Measurements from ENCODE around the gene NCOA3.
"Not testable (repeated sequence)": the region's sequence is repeated elsewhere in the genome, so short reads cannot be mapped to it uniquely, and the experiment has no call there.

The NCOA3 gene

GRCh38 chr20:47591231-47591630, 89.5 kb downstream of the NCOA3 start:
- no peak for DNase-seq (ENCODE audit: extremely low read depth, low read depth)
- no peak for TF ChIP-seq CTCF (IDR thresholded peaks at IDR 0.05; ENCODE audit: low read depth, low read length)

- DNase-seq (ENCODE audit: extremely low read depth, low read depth), result no peak
- no peak for TF ChIP-seq CTCF (IDR thresholded peaks at IDR 0.05; ENCODE audit: low read depth, low read length)
Observed at GRCh38 chr20:47594157-47594556, 92.5 kb downstream of the NCOA3 start.

GRCh38 chr20:47595138-47595537, 93.5 kb downstream of the NCOA3 start:
- DNase-seq (ENCODE audit: extremely low read depth, low read depth), result not testable (repeated sequence)

GRCh38 chr20:47596003-47596571, 94.4 kb downstream of the NCOA3 start:
- no peak for DNase-seq (ENCODE audit: extremely low read depth, low read depth)
- no peak for TF ChIP-seq CTCF (IDR thresholded peaks at IDR 0.05; ENCODE audit: low read depth, low read length)

DNA sequence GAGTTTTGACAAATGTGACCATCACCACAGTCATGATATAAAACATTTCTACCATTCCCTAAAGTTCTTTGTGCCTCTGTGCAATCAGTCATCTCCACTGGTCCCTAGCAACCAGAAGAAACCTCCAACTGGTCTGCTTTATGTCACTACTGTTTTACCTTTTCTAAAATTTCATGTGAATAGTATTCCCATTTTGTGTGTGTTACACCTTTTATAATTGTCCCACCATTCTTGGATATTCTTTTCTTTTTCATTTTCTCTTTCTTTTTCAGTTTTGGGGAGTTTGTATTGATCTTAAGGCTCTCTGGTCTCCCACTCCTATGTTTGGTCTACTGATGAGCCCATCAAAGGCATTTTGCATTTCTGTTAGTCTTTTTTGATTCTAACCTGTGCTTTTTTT, 95.4 kb downstream of the NCOA3 start:
- no peak for TF ChIP-seq CTCF (IDR thresholded peaks at IDR 0.05; ENCODE audit: low read depth, low read length)
- DNase-seq (ENCODE audit: extremely low read depth, low read depth), result no peak

GRCh38 chr20:47598911-47599744, 97.4 kb downstream of the NCOA3 start:
- no peak for DNase-seq (ENCODE audit: extremely low read depth, low read depth)
- TF ChIP-seq CTCF (IDR thresholded peaks at IDR 0.05; ENCODE audit: low read depth, low read length), result no peak

- DNase-seq (ENCODE audit: extremely low read depth, low read depth), result no peak
- no peak for TF ChIP-seq CTCF (IDR thresholded peaks at IDR 0.05; ENCODE audit: low read depth, low read length)
Observed at GRCh38 chr20:47600967-47601547, 99.4 kb downstream of the NCOA3 start.

All from AG09319 (cell line).